Stimulated activated naive CD8-positive, alpha-beta T cell treated with anti-CD3 and anti-CD28 coated beads, Interleukin-15, amount 100 ng/mL, for 72 hours (primary cell): ENCODE measurements around the gene TC2N.
"Not testable (repeated sequence)": the region's sequence is repeated elsewhere in the genome, so short reads cannot be mapped to it uniquely, and the experiment has no call there.

Experiments used
- ATAC-seq: fragments of 150-1000 bp; cut with Tn5 transposase; 2 replicates; pipeline ENCODE4 v1.10.0; 2021; ENCODE audit warnings: mild to moderate bottlenecking, moderate library complexity
- DNase-seq, 2 donors: peaks; one replicate each; pipeline ENCODE4 v3.0.0; 2021 to 2022
- H3K27ac Mint-ChIP-seq, 2 donors: one replicate each; pipeline ENCODE4 v1.8.0; 2022; ENCODE audit warnings: mild to moderate bottlenecking in 2 of 2, mixed read lengths in 2 of 2, moderate library complexity in 2 of 2
- H3K27me3 Mint-ChIP-seq: one replicate; pipeline ENCODE4 v1.8.0; 2022; ENCODE audit warnings: mixed read lengths
- H3K4me1 Mint-ChIP-seq: one replicate; pipeline ENCODE4 v1.8.0; 2022; ENCODE audit warnings: mild to moderate bottlenecking, mixed read lengths
- H3K4me3 Mint-ChIP-seq, 2 donors: one replicate each; pipeline ENCODE4 v1.8.0; 2022; ENCODE audit warnings: mild to moderate bottlenecking in 2 of 2, mixed read lengths in 2 of 2, moderate library complexity in 1 of 2
- H3K9me3 Mint-ChIP-seq, 2 donors: one replicate each; pipeline ENCODE4 v1.8.0; 2022; ENCODE audit warnings: mixed read lengths in 2 of 2

TC2N gene

DNA sequence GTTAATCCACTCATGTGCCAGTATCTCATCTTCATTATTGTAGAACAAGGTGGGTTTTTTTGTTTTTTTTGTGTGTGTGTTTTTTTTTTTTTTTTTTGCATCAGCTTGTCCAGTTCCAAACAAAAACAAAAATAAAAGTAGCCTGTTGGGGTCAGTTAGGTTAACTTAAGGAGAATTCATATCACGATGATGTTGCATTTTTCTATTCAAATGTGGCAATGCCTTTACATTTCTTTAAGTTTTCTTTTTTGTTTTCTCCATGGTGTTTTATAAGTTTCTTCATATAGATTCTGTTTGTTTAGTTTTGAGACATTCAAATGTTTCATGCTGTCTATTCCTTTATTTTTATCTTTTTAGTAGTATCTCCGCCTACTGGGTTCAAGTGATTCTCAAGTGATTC, 119.3 kb downstream of the TC2N start:
- Mint-ChIP-seq H3K4me3 (no peak overlapping the region), H3K27me3 (no peaks in the 10 kb centered on the region), H3K9me3 (no peaks in the 10 kb centered on the region), H3K4me1 (no peaks in the 10 kb centered on the region), H3K27ac (no peak overlapping the region)
- DNase-seq, result no peak
- no peak for ATAC-seq

DNA sequence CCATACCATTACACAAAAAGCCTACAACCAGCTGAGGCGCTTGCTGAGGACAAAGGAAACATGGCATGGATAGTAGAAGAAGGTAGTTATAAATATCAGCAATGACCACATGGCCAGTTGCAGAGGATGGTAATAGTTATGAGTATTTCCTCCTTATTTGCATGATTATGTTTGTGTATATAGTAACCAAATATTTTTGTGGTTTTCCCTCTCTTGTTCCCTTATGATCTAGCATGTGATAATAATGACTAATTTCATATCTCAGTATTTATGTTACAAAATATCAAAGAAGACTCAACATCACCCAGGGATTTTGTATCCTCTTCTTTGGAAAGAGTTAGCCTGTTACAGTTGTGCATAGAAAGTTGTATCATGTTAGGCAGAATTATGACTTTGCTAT, 122.0 kb downstream of the TC2N start:
- Mint-ChIP-seq H3K4me3 (no peak overlapping the region), H3K27ac (no peak overlapping the region), H3K4me1 (no peaks in the 10 kb centered on the region), H3K27me3 (no peaks in the 10 kb centered on the region), H3K9me3 (no peaks in the 10 kb centered on the region)
- DNase-seq, result no peak
- ATAC-seq, result no peak

DNA sequence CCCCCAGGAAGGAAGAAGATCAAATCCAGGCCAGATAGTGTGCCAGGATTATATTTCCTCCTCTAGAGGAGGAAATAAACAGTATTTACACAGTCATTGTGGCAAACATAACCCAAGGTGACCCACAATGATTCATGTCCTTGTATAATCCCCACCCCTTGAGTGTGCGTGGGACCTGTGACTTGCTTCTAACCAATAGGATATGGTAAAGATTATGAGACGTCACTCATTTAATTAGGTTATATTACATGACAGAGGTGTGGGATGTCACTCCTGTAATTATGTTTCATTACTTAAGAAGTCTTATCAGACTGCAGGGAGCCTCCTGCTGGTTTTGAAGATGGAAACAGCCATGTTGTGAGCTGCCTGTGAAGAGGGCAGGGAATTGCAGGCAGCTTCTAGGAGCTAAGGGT, 123.3 kb downstream of the TC2N start:
- Mint-ChIP-seq H3K4me1 (no peaks in the 10 kb centered on the region), H3K9me3 (no peaks in the 10 kb centered on the region), H3K4me3 (no peak overlapping the region), H3K27ac (no peak overlapping the region), H3K27me3 (no peaks in the 10 kb centered on the region)
- ATAC-seq (peak; percentile 60), DNase-seq (no peak)

DNA sequence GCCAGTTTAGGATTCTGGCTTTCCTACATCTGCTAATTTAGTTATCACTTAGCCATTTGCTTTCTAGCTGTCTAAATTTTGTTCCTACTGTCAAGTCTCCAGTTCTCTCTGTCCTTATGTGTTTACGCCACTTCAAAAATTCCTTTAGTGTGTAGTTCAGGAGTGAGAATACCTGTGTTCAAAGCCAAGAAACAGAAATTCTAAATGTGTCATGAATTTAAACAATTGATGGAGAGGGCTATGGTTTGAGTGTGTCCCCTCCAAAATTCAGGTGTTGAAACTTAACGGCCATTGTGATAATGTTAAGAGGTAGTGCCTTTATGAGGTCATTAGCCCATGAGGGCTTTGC, 124.1 kb downstream of the TC2N start:
- Mint-ChIP-seq H3K27me3 (no peaks in the 10 kb centered on the region), H3K27ac (no peak overlapping the region)

DNA sequence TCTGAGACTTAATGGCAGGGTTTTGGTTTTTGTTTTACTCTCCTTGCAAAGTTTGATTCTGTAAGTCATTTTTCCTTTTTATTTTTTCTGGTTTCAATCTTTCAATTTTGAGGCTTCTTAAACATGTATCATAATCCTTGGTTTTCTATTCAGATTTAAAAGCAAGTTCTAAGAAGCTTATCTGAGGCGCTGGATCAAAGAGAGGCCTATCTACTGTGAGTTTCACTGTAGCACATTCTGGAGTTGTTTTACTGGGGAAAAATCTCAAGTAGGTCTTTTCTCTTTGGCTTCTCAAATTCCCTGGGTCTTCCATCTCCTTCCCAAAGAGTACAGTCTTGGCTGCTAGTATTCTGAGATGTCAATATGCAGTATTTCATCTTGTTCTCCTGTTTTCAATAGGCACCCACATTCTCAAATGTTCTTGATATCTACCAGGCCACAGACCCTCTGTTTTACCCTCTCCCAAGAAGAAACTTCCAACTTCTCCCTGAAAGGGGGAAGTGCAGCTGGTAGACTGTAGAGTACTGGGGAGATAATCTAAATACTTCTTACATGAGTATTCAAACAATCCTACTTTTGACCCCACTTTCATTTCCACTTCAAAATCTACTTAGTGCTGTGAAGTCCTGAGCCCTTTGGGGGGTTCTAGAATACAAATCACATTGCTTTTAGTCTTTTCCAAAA, 124.6 kb downstream of the TC2N start:
- Mint-ChIP-seq H3K9me3 (no peaks in the 10 kb centered on the region), H3K27me3 (no peaks in the 10 kb centered on the region), H3K4me1 (no peaks in the 10 kb centered on the region), H3K4me3 (no peak overlapping the region), H3K27ac (no peak overlapping the region)
- DNase-seq, result no peak
- ATAC-seq, result no peak

More for the DNA sequence above, 124.1 kb downstream of the TC2N start:
- Mint-ChIP-seq H3K9me3 (no peaks in the 10 kb centered on the region), H3K4me3 (no peak overlapping the region), H3K4me1 (no peaks in the 10 kb centered on the region)
- DNase-seq, result no peak
- ATAC-seq, result no peak

DNA sequence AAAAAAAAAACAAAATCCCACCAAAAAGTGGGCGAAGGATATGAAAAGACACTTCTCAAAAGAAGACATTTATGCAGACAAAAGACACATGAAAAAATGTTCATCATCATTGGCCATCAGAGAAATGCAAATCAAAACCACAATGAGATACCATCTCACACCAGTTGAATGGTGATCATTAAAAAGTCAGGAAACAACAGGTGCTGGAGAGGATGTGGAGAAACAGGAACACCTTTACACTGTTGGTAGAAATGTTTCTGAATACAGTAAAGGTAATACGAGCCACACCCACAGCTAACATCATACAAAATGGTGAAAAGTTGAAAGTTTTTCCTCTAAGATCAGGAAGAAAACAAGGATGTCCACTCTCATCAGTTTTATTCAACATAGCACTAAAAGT, 127.5 kb downstream of the TC2N start:
- DNase-seq, H3K27me3 Mint-ChIP-seq, H3K27ac Mint-ChIP-seq, H3K4me1 Mint-ChIP-seq, H3K9me3 Mint-ChIP-seq, H3K4me3 Mint-ChIP-seq, ATAC-seq: not testable (repeated sequence)

DNA sequence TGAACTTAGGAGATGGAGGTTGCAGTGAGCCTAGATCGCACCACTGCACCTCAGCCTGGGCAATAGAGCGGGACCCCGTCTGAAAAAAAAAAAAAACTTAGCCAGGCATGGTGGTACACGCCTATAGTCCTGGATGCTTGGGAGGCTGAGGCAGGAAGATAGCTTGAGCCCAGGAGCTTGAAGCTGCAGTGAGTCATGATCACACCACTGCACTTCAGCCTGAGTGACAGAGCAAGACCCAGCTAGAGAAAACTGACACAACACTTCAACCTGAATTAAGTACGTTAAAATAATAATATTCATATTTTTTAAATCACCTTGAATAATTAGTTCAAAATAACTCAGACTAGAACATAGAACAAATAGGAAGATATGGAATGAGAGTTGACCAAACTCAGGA, 129.7 kb downstream of the TC2N start:
- DNase-seq, result no peak
- H3K27ac Mint-ChIP-seq, result no peak overlapping the region
- ATAC-seq, result no peak
- H3K9me3 Mint-ChIP-seq, result no peaks in the 10 kb centered on the region
- H3K4me1 Mint-ChIP-seq, result peaks cover 7% of the 10 kb centered on the region
- H3K4me3 Mint-ChIP-seq, result no peak overlapping the region
- H3K27me3 Mint-ChIP-seq, result no peaks in the 10 kb centered on the region

DNA sequence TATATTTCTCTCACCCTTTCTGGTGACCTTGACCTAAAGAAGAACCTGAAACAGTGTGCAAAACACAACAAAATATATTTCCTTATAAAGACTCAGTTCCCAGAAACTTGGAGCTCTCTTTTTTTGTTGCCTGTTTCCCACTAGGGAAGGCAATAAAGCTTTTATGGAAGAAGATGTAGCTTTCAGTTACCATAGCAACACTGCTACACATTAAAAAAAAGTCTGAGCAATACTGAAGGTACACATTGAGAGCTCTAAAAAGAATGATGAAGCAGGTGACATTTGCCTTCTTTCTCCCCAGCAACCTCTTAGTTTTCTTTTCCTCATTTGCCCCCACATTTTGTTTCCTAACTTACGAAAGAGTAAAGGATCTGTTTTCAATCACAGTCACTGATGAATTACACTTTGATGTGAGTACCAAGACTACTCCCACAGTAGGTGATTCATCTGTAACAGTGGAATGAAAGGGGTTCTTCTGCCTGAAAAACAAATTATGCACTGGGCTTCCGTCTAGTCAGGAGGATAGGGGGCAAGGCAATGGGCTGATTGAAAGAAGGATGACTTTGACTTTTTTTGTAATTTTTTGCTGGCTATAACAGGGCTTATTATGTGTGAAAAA, 134.4 kb downstream of the TC2N start:
- Mint-ChIP-seq H3K4me1 (peaks cover 21% of the 10 kb centered on the region), H3K4me3 (no peak overlapping the region)

DNA sequence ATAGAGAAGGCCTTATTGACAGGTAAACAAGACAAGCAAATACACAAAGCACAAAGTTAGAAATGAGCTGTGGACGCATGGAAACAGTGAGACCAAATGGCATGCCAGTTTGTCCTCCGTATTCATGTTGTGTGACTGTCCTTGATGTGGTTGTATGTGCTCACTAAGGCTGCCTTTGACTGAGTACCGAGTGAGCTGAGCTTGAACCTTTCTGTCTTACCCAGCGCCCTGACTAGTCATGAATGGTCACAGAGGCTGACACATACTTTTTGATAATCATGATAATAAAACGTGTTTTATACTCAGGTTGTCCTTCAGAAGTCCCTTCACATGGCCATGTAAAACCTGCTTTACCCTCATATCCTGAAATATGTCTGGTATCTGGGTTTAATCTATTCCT, 134.9 kb downstream of the TC2N start:
- Mint-ChIP-seq H3K4me3 (no peak overlapping the region), H3K9me3 (no peaks in the 10 kb centered on the region), H3K4me1 (peaks cover 21% of the 10 kb centered on the region), H3K27ac (no peak overlapping the region), H3K27me3 (no peaks in the 10 kb centered on the region)
- DNase-seq, result no peak
- peak; percentile 56 for ATAC-seq

More for the DNA sequence above, 134.4 kb downstream of the TC2N start:
- Mint-ChIP-seq H3K9me3 (no peaks in the 10 kb centered on the region), H3K27me3 (no peaks in the 10 kb centered on the region), H3K27ac (peak overlapping the region in 1 of 2 donors; percentile 26)
- no peak for DNase-seq
- peak; percentile 57 for ATAC-seq

DNA sequence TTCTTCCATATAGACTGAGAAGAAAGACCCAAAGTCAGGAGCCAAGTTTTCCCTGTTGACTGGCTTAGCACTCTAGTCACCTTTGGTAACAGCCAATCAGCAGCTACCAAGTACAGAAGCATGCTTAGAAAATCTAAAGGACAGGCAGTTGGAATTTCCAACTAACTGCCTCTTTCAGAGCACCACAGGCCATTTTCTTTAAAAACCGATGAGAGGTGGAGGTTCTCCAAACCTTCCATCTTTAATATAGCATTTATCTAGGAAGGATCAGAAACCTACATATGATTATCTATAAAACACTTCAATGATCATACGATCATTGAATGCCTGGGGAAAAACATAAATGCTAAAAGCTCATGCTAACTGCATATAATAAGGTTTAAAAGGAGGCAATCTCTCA, 135.3 kb downstream of the TC2N start, which contains the start of gene CATSPERB:
Gene CATSPERB, minus strand, starts transcription at position 101 of the 400 bp plus-strand sequence. CDS start 2,607 bp downstream, outside the sequence.
- Mint-ChIP-seq H3K27me3 (no peaks in the 10 kb centered on the region), H3K27ac (peak within 1 kb of the TSS in 1 of 2 donors; percentile 26), H3K9me3 (no peaks in the 10 kb centered on the region), H3K4me1 (peaks cover 21% of the 10 kb centered on the region), H3K4me3 (no peak within 1 kb of the TSS)
- DNase-seq, result no peak
- ATAC-seq, result no peak

DNA sequence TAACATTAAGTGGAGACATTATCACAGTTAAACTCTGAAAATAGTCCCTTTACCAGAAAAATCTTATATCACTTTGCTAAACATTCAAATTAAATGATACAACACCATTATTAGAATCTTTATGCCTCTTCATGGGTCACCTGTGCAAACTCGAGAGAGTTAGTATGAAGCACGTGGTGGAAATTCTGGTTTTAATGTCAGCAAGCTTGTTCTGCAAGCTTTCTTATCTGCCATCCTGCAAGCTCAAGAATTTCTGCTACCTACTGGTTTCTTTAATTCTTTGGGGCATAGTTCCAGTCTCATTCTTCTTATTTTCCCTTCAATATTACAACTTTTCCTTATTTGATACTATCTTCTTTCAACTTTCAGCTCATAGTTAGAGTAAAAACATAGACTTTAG, 136.3 kb downstream of the TC2N start:
- DNase-seq, result no peak
- no peak for ATAC-seq
- no peak overlapping the region for H3K27ac Mint-ChIP-seq
- no peak overlapping the region for H3K4me3 Mint-ChIP-seq
- no peaks in the 10 kb centered on the region for H3K27me3 Mint-ChIP-seq
- H3K4me1 Mint-ChIP-seq, result peaks cover 21% of the 10 kb centered on the region
- H3K9me3 Mint-ChIP-seq, result no peaks in the 10 kb centered on the region

DNA sequence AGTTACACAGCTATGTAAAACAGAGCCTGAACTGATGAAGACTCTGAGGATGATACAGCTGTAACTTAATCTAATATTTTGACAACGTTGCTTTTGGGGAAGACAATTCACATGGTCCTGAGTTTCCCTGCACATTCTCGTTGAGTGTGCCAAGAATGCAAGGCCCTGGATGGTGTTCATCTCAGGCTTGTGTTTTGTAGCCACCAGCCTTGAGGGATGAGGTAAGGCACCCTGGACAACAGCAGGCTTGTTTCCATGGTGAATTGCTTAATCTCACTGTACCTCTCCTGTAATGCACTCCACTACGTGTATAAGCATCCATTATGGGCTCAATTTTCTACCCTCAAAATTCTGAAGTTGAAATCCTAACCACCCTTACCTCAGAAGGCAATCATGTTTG, 137.6 kb downstream of the TC2N start:
- no peak for ATAC-seq
- Mint-ChIP-seq H3K4me1 (peaks cover 21% of the 10 kb centered on the region), H3K27me3 (no peaks in the 10 kb centered on the region), H3K9me3 (no peaks in the 10 kb centered on the region), H3K27ac (no peak overlapping the region), H3K4me3 (no peak overlapping the region)
- DNase-seq, result no peak
